H9 (cell line): ENCODE data around the gene PTPRB. TPM values are rescaled to one million over a fixed set of nuclear protein-coding genes. Genes with fewer than 3 reads are reported as not detected.

ENCODE experiments used
- DNase-seq: peaks from one replicate; pipeline ENCODE4 v3.0.0-alpha.2; 2017
- H2AFZ ChIP-seq: one replicate; pipeline ENCODE4 v1.6.1; 2013; ENCODE audit warnings: mild to moderate bottlenecking, low read length, control low read depth, moderate library complexity
- H2AK5ac ChIP-seq: 2 replicates; pipeline ENCODE4 v1.6.1; 2013; ENCODE audit warnings: low read length, control low read depth, mixed read lengths; ENCODE audit not compliant: insufficient read length
- H2BK120ac ChIP-seq: one replicate; pipeline ENCODE4 v1.6.1; 2013; ENCODE audit warnings: low read depth, mild to moderate bottlenecking, low read length, control low read depth, inconsistent platforms; ENCODE audit not compliant: poor library complexity, severe bottlenecking
- H2BK12ac ChIP-seq: 2 replicates; pipeline ENCODE4 v1.6.1; 2013; ENCODE audit warnings: low read length, control low read depth, mixed read lengths, low read depth; ENCODE audit not compliant: insufficient read length
- H2BK15ac ChIP-seq: 2 replicates; pipeline ENCODE4 v1.6.1; 2013; ENCODE audit warnings: low read depth, low read length, control low read depth
- H2BK20ac ChIP-seq: one replicate; pipeline ENCODE4 v1.6.1; 2013; ENCODE audit warnings: low read depth, mild to moderate bottlenecking, low read length, control low read depth, inconsistent platforms; ENCODE audit not compliant: poor library complexity, severe bottlenecking
- H2BK5ac ChIP-seq: 2 replicates; pipeline ENCODE4 v1.6.1; 2013; ENCODE audit warnings: low read length, control low read depth, mixed read lengths; ENCODE audit not compliant: insufficient read length
- H3K14ac ChIP-seq: 2 replicates; pipeline ENCODE4 v1.6.1; 2013; ENCODE audit warnings: low read length, control low read depth; ENCODE audit not compliant: insufficient read depth
- H3K18ac ChIP-seq: 2 replicates; pipeline ENCODE4 v1.6.1; 2013; ENCODE audit warnings: low read depth, mild to moderate bottlenecking, mixed read lengths, low read length, control low read depth; ENCODE audit not compliant: insufficient read length
- H3K23ac ChIP-seq: 2 replicates; pipeline ENCODE4 v1.6.1; 2013; ENCODE audit warnings: low read length, control low read depth, mixed read lengths, low read depth; ENCODE audit not compliant: insufficient read length
- H3K23me2 ChIP-seq: 2 replicates; pipeline ENCODE4 v1.6.1; 2013; ENCODE audit warnings: low read depth, mild to moderate bottlenecking, mixed read lengths, low read length, control low read depth; ENCODE audit not compliant: insufficient read length, poor library complexity, severe bottlenecking
- H3K27ac ChIP-seq: 2 replicates; pipeline ENCODE4 v1.5.1; 2013; ENCODE audit warnings: low read length, control low read depth, mixed read lengths, low read depth; ENCODE audit not compliant: insufficient read length
- H3K27me3 ChIP-seq: 2 replicates; pipeline ENCODE4 v1.6.1; 2013; ENCODE audit warnings: low read length, control low read depth, inconsistent platforms; ENCODE audit not compliant: insufficient read depth
- H3K4ac ChIP-seq: 2 replicates; pipeline ENCODE4 v1.6.1; 2013; ENCODE audit warnings: low read depth, mild to moderate bottlenecking, control low read depth, inconsistent platforms, low read length, moderate library complexity
- H3K4me1 ChIP-seq: 2 replicates; pipeline ENCODE4 v1.6.1; 2013; ENCODE audit warnings: low read length, control low read depth, inconsistent platforms; ENCODE audit not compliant: insufficient read depth
- H3K4me2 ChIP-seq: 2 replicates; pipeline ENCODE4 v1.6.1; 2013; ENCODE audit warnings: low read length, control low read depth, mixed read lengths; ENCODE audit not compliant: insufficient read length, insufficient read depth
- H3K56ac ChIP-seq: 2 replicates; pipeline ENCODE4 v1.6.1; 2013; ENCODE audit warnings: low read depth, mild to moderate bottlenecking, mixed read lengths, low read length, control low read depth; ENCODE audit not compliant: insufficient read length
- H3K79me1 ChIP-seq: 2 replicates; pipeline ENCODE4 v1.6.1; 2013; ENCODE audit warnings: low read depth, mild to moderate bottlenecking, moderate library complexity, low read length, control low read depth, inconsistent platforms; ENCODE audit not compliant: insufficient read depth, poor library complexity, severe bottlenecking
- H3K79me2 ChIP-seq: 2 replicates; pipeline ENCODE4 v1.6.1; 2013; ENCODE audit warnings: low read length, control low read depth, inconsistent platforms; ENCODE audit not compliant: insufficient read depth
- H3K9ac ChIP-seq: 2 replicates; pipeline ENCODE4 v1.6.1; 2013; ENCODE audit warnings: low read length, control low read depth, mixed read lengths; ENCODE audit not compliant: insufficient read length; ENCODE audit errors: extremely low read depth
- H3K9me3 ChIP-seq: one replicate; pipeline ENCODE4 v1.6.1; 2013; ENCODE audit warnings: low read depth, low read length, inconsistent platforms; ENCODE audit not compliant: control insufficient read depth
- H3T11ph ChIP-seq: one replicate; pipeline ENCODE4 v1.6.1; 2013; ENCODE audit warnings: mild to moderate bottlenecking, low read length, control low read depth, inconsistent platforms
- H4K20me1 ChIP-seq: one replicate; pipeline ENCODE4 v1.6.1; 2013; ENCODE audit not compliant: control insufficient read depth, insufficient read length, insufficient read depth
- H4K5ac ChIP-seq: 2 replicates; pipeline ENCODE4 v1.6.1; 2013; ENCODE audit warnings: low read depth, mild to moderate bottlenecking, mixed read lengths, low read length, control low read depth; ENCODE audit not compliant: insufficient read length
- H4K8ac ChIP-seq: replicated peaks from 2 replicates; pipeline ENCODE4 v1.6.1; 2013; ENCODE audit warnings: low read length, control low read depth, mixed read lengths, low read depth; ENCODE audit not compliant: insufficient read length
- H4K91ac ChIP-seq: 2 replicates; pipeline ENCODE4 v1.6.1; 2013; ENCODE audit warnings: low read depth, mild to moderate bottlenecking, moderate library complexity, mixed read lengths, low read length, control low read depth; ENCODE audit not compliant: insufficient read length
- H3K27ac Mint-ChIP-seq, 3 experiments: 2 replicates in 2 of 3; 3 replicates in 1 of 3; pipeline ENCODE4 v1.8.0; 2020 to 2021; ENCODE audit warnings: mixed read lengths in 3 of 3, mild to moderate bottlenecking in 1 of 3, moderate library complexity in 1 of 3
- H3K27me3 Mint-ChIP-seq: 2 replicates; pipeline ENCODE4 v1.8.0; 2021; ENCODE audit warnings: low read depth, mild to moderate bottlenecking, moderate library complexity, mixed read lengths
- H3K36me3 Mint-ChIP-seq, 3 experiments: 2 replicates in 2 of 3; 3 replicates in 1 of 3; pipeline ENCODE4 v1.8.0; 2020 to 2021; ENCODE audit warnings: low read depth in 3 of 3, mixed read lengths in 3 of 3; ENCODE audit not compliant: insufficient read depth in 1 of 3
- H3K4me1 Mint-ChIP-seq, 2 experiments: 2 replicates each; pipeline ENCODE4 v1.8.0; 2020; ENCODE audit warnings: mixed read lengths in 2 of 2
- H3K4me3 Mint-ChIP-seq, 2 experiments: 2 replicates in 1 of 2; 3 replicates in 1 of 2; pipeline ENCODE4 v1.8.0; 2020 to 2021; ENCODE audit warnings: mild to moderate bottlenecking in 2 of 2, mixed read lengths in 2 of 2, moderate library complexity in 1 of 2
- H3K9me3 Mint-ChIP-seq, 2 experiments: 2 replicates in 1 of 2; 3 replicates in 1 of 2; pipeline ENCODE4 v1.8.0; 2020; ENCODE audit warnings: mild to moderate bottlenecking in 2 of 2, mixed read lengths in 2 of 2, moderate library complexity in 1 of 2
- CTCF ChIP-seq: fragments of 200-600 bp; sonication (generic); conservative IDR thresholded peaks from 3 replicates; pipeline ENCODE4 v1.8.0; 2021; ENCODE audit warnings: antibody characterized with exemption, mild to moderate bottlenecking
- WGBS: extraction: QIAGEN DNeasy Blood & Tissue Kit; methylation state at CpG from one replicate; pipeline ENCODE4 v1.1.7; 2013; ENCODE audit warnings: missing lambda C conversion rate, low lambda C conversion rate, mixed read lengths; ENCODE audit not compliant: insufficient read length; ENCODE audit errors: extremely low coverage; 5-methylcytosine and 5-hydroxymethylcytosine counted together
- total RNA-seq: library from RNA; stranded (reverse); gene quantifications from 2 replicates; pipeline ENCODE4 v1.2.1, GENCODE V29; 2021

The PTPRB gene
- total RNA-seq, 1 experiment from 2014 or later = 1.4 TPM

- Histone ChIP-seq H3K9me3 (no peaks in the 10 kb centered on the region), H4K91ac (no peak overlapping the region), H3K27ac (no peak overlapping the region), H3K14ac (no peak overlapping the region), H2BK20ac (no peak overlapping the region), H3K4me2 (no peak overlapping the region), H3K23ac (no peak overlapping the region), H3K79me1 (no peaks in the 10 kb centered on the region), H3K18ac (no peak overlapping the region), H3K4me1 (no peaks in the 10 kb centered on the region), H2BK120ac (no peak overlapping the region), H3K4ac (no peak overlapping the region), H3K56ac (no peak overlapping the region), H2BK12ac (no peak overlapping the region), H4K20me1 (no peaks in the 10 kb centered on the region), H4K8ac (no peak overlapping the region), H2AFZ (no peak overlapping the region), H2BK5ac (no peak overlapping the region), H2AK5ac (no peak overlapping the region), H3T11ph (no peak overlapping the region), H4K5ac (no peak overlapping the region), H3K9ac (no peak overlapping the region), H2BK15ac (no peak overlapping the region), H3K27me3 (no peaks in the 10 kb centered on the region), H3K23me2 (no peaks in the 10 kb centered on the region), H3K79me2 (no peaks in the 10 kb centered on the region)
- no peaks in the 10 kb centered on the region for H3K4me1 Mint-ChIP-seq
- no peaks in the 10 kb centered on the region for H3K36me3 Mint-ChIP-seq
- H3K9me3 Mint-ChIP-seq = peaks cover 0 to 2% of the 10 kb centered on the region in 2 experiments; a peak in 2 of 5 replicates
- TF ChIP-seq CTCF = no peak
- no peak overlapping the region for H3K4me3 Mint-ChIP-seq
- H3K27ac Mint-ChIP-seq = no peak overlapping the region
- WGBS = no CpG with 5 or more reads among the region's 1 CpG
- DNase-seq = no peak
- no peaks in the 10 kb centered on the region for H3K27me3 Mint-ChIP-seq
Observed at GRCh38 chr12:70482764-70483163, 154.5 kb downstream of the PTPRB start.
